H9 (cell line): Measurements from ENCODE around the gene JAK1. TPM values are rescaled to one million over a fixed set of nuclear protein-coding genes. Genes with fewer than 3 reads are reported as not detected.
A peak's percentile ranks its signal among the peaks of the same experiment; 100 is the strongest.

ENCODE experiments used
- DNase-seq: peaks from one replicate; pipeline ENCODE4 v3.0.0-alpha.2; 2017
- H2AFZ ChIP-seq: one replicate; pipeline ENCODE4 v1.6.1; 2013; ENCODE audit warnings: mild to moderate bottlenecking, low read length, control low read depth, moderate library complexity
- H2AK5ac ChIP-seq: 2 replicates; pipeline ENCODE4 v1.6.1; 2013; ENCODE audit warnings: low read length, control low read depth, mixed read lengths; ENCODE audit not compliant: insufficient read length
- H2BK120ac ChIP-seq: one replicate; pipeline ENCODE4 v1.6.1; 2013; ENCODE audit warnings: low read depth, mild to moderate bottlenecking, low read length, control low read depth, inconsistent platforms; ENCODE audit not compliant: poor library complexity, severe bottlenecking
- H2BK12ac ChIP-seq: 2 replicates; pipeline ENCODE4 v1.6.1; 2013; ENCODE audit warnings: low read length, control low read depth, mixed read lengths, low read depth; ENCODE audit not compliant: insufficient read length
- H2BK15ac ChIP-seq: 2 replicates; pipeline ENCODE4 v1.6.1; 2013; ENCODE audit warnings: low read depth, low read length, control low read depth
- H2BK20ac ChIP-seq: one replicate; pipeline ENCODE4 v1.6.1; 2013; ENCODE audit warnings: low read depth, mild to moderate bottlenecking, low read length, control low read depth, inconsistent platforms; ENCODE audit not compliant: poor library complexity, severe bottlenecking
- H2BK5ac ChIP-seq: 2 replicates; pipeline ENCODE4 v1.6.1; 2013; ENCODE audit warnings: low read length, control low read depth, mixed read lengths; ENCODE audit not compliant: insufficient read length
- H3K14ac ChIP-seq: 2 replicates; pipeline ENCODE4 v1.6.1; 2013; ENCODE audit warnings: low read length, control low read depth; ENCODE audit not compliant: insufficient read depth
- H3K18ac ChIP-seq: 2 replicates; pipeline ENCODE4 v1.6.1; 2013; ENCODE audit warnings: low read depth, mild to moderate bottlenecking, mixed read lengths, low read length, control low read depth; ENCODE audit not compliant: insufficient read length
- H3K23ac ChIP-seq: 2 replicates; pipeline ENCODE4 v1.6.1; 2013; ENCODE audit warnings: low read length, control low read depth, mixed read lengths, low read depth; ENCODE audit not compliant: insufficient read length
- H3K23me2 ChIP-seq: 2 replicates; pipeline ENCODE4 v1.6.1; 2013; ENCODE audit warnings: low read depth, mild to moderate bottlenecking, mixed read lengths, low read length, control low read depth; ENCODE audit not compliant: insufficient read length, poor library complexity, severe bottlenecking
- H3K27ac ChIP-seq: 2 replicates; pipeline ENCODE4 v1.5.1; 2013; ENCODE audit warnings: low read length, control low read depth, mixed read lengths, low read depth; ENCODE audit not compliant: insufficient read length
- H3K27me3 ChIP-seq: 2 replicates; pipeline ENCODE4 v1.6.1; 2013; ENCODE audit warnings: low read length, control low read depth, inconsistent platforms; ENCODE audit not compliant: insufficient read depth
- H3K4ac ChIP-seq: 2 replicates; pipeline ENCODE4 v1.6.1; 2013; ENCODE audit warnings: low read depth, mild to moderate bottlenecking, control low read depth, inconsistent platforms, low read length, moderate library complexity
- H3K4me1 ChIP-seq: 2 replicates; pipeline ENCODE4 v1.6.1; 2013; ENCODE audit warnings: low read length, control low read depth, inconsistent platforms; ENCODE audit not compliant: insufficient read depth
- H3K4me2 ChIP-seq: 2 replicates; pipeline ENCODE4 v1.6.1; 2013; ENCODE audit warnings: low read length, control low read depth, mixed read lengths; ENCODE audit not compliant: insufficient read length, insufficient read depth
- H3K56ac ChIP-seq: 2 replicates; pipeline ENCODE4 v1.6.1; 2013; ENCODE audit warnings: low read depth, mild to moderate bottlenecking, mixed read lengths, low read length, control low read depth; ENCODE audit not compliant: insufficient read length
- H3K79me1 ChIP-seq: 2 replicates; pipeline ENCODE4 v1.6.1; 2013; ENCODE audit warnings: low read depth, mild to moderate bottlenecking, moderate library complexity, low read length, control low read depth, inconsistent platforms; ENCODE audit not compliant: insufficient read depth, poor library complexity, severe bottlenecking
- H3K79me2 ChIP-seq: 2 replicates; pipeline ENCODE4 v1.6.1; 2013; ENCODE audit warnings: low read length, control low read depth, inconsistent platforms; ENCODE audit not compliant: insufficient read depth
- H3K9ac ChIP-seq: 2 replicates; pipeline ENCODE4 v1.6.1; 2013; ENCODE audit warnings: low read length, control low read depth, mixed read lengths; ENCODE audit not compliant: insufficient read length; ENCODE audit errors: extremely low read depth
- H3K9me3 ChIP-seq: one replicate; pipeline ENCODE4 v1.6.1; 2013; ENCODE audit warnings: low read depth, low read length, inconsistent platforms; ENCODE audit not compliant: control insufficient read depth
- H3T11ph ChIP-seq: one replicate; pipeline ENCODE4 v1.6.1; 2013; ENCODE audit warnings: mild to moderate bottlenecking, low read length, control low read depth, inconsistent platforms
- H4K20me1 ChIP-seq: one replicate; pipeline ENCODE4 v1.6.1; 2013; ENCODE audit not compliant: control insufficient read depth, insufficient read length, insufficient read depth
- H4K5ac ChIP-seq: 2 replicates; pipeline ENCODE4 v1.6.1; 2013; ENCODE audit warnings: low read depth, mild to moderate bottlenecking, mixed read lengths, low read length, control low read depth; ENCODE audit not compliant: insufficient read length
- H4K8ac ChIP-seq: replicated peaks from 2 replicates; pipeline ENCODE4 v1.6.1; 2013; ENCODE audit warnings: low read length, control low read depth, mixed read lengths, low read depth; ENCODE audit not compliant: insufficient read length
- H4K91ac ChIP-seq: 2 replicates; pipeline ENCODE4 v1.6.1; 2013; ENCODE audit warnings: low read depth, mild to moderate bottlenecking, moderate library complexity, mixed read lengths, low read length, control low read depth; ENCODE audit not compliant: insufficient read length
- H3K27ac Mint-ChIP-seq, 3 experiments: 2 replicates in 2 of 3; 3 replicates in 1 of 3; pipeline ENCODE4 v1.8.0; 2020 to 2021; ENCODE audit warnings: mixed read lengths in 3 of 3, mild to moderate bottlenecking in 1 of 3, moderate library complexity in 1 of 3
- H3K27me3 Mint-ChIP-seq: 2 replicates; pipeline ENCODE4 v1.8.0; 2021; ENCODE audit warnings: low read depth, mild to moderate bottlenecking, moderate library complexity, mixed read lengths
- H3K36me3 Mint-ChIP-seq, 3 experiments: 2 replicates in 2 of 3; 3 replicates in 1 of 3; pipeline ENCODE4 v1.8.0; 2020 to 2021; ENCODE audit warnings: low read depth in 3 of 3, mixed read lengths in 3 of 3; ENCODE audit not compliant: insufficient read depth in 1 of 3
- H3K4me1 Mint-ChIP-seq, 2 experiments: 2 replicates each; pipeline ENCODE4 v1.8.0; 2020; ENCODE audit warnings: mixed read lengths in 2 of 2
- H3K4me3 Mint-ChIP-seq, 2 experiments: 2 replicates in 1 of 2; 3 replicates in 1 of 2; pipeline ENCODE4 v1.8.0; 2020 to 2021; ENCODE audit warnings: mild to moderate bottlenecking in 2 of 2, mixed read lengths in 2 of 2, moderate library complexity in 1 of 2
- H3K9me3 Mint-ChIP-seq, 2 experiments: 2 replicates in 1 of 2; 3 replicates in 1 of 2; pipeline ENCODE4 v1.8.0; 2020; ENCODE audit warnings: mild to moderate bottlenecking in 2 of 2, mixed read lengths in 2 of 2, moderate library complexity in 1 of 2
- CTCF ChIP-seq: fragments of 200-600 bp; sonication (generic); conservative IDR thresholded peaks from 3 replicates; pipeline ENCODE4 v1.8.0; 2021; ENCODE audit warnings: antibody characterized with exemption, mild to moderate bottlenecking
- WGBS: extraction: QIAGEN DNeasy Blood & Tissue Kit; methylation state at CpG from one replicate; pipeline ENCODE4 v1.1.7; 2013; ENCODE audit warnings: missing lambda C conversion rate, low lambda C conversion rate, mixed read lengths; ENCODE audit not compliant: insufficient read length; ENCODE audit errors: extremely low coverage; 5-methylcytosine and 5-hydroxymethylcytosine counted together
- total RNA-seq: library from RNA; stranded (reverse); gene quantifications from 2 replicates; pipeline ENCODE4 v1.2.1, GENCODE V29; 2021

Gene JAK1
- total RNA-seq, 1 experiment from 2014 or later = 12.8 TPM

- H3K79me2 ChIP-seq = no peaks in the 10 kb centered on the region; the same call in 1 of the 2 replicates
- no peaks in the 10 kb centered on the region for H3K4me1 ChIP-seq
- no peak overlapping the region for H2BK120ac ChIP-seq
- H4K5ac ChIP-seq = no peak overlapping the region
- H3K4ac ChIP-seq = no peak overlapping the region; the same call in 1 of the 2 replicates
- H3K4me2 ChIP-seq = no peak overlapping the region
- no peak overlapping the region for H2BK15ac ChIP-seq
- TF ChIP-seq CTCF = no peak
- no peak overlapping the region for H3K23ac ChIP-seq
- no peak overlapping the region for H2AFZ ChIP-seq
- no peaks in the 10 kb centered on the region for H4K20me1 ChIP-seq
- no peak overlapping the region for H3T11ph ChIP-seq
- no peaks in the 10 kb centered on the region for H3K27me3 ChIP-seq
- H3K18ac ChIP-seq = no peak overlapping the region
- no peaks in the 10 kb centered on the region for H3K23me2 ChIP-seq
- Mint-ChIP-seq H3K27me3 (no peaks in the 10 kb centered on the region), H3K9me3 (no peaks in the 10 kb centered on the region), H3K4me1 (peaks cover 13 to 16% of the 10 kb centered on the region in 2 experiments), H3K4me3 (no peak overlapping the region), H3K27ac (peak overlapping the region in 2 of 3 experiments; percentile 62 to 94; a peak in 4 of 7 replicates), H3K36me3 (no peaks in the 10 kb centered on the region)
- H4K91ac ChIP-seq = no peak overlapping the region
- no peak overlapping the region for H4K8ac ChIP-seq
- no peak overlapping the region for H2BK20ac ChIP-seq
- no peak overlapping the region for H2BK5ac ChIP-seq
- no peak overlapping the region for H3K9ac ChIP-seq
- WGBS = no CpG with 5 or more reads among the region's 3 CpGs
- H3K79me1 ChIP-seq = no peaks in the 10 kb centered on the region
- H3K27ac ChIP-seq = no peak overlapping the region
- H3K56ac ChIP-seq = no peak overlapping the region
- no peak for DNase-seq
- H3K9me3 ChIP-seq = no peaks in the 10 kb centered on the region
- H2BK12ac ChIP-seq = no peak overlapping the region
- H3K14ac ChIP-seq = no peak overlapping the region
- H2AK5ac ChIP-seq = no peak overlapping the region
Observed at GRCh38 chr1:64948905-64949833, 17.2 kb downstream of the JAK1 start.
